SKM-1 (cell line): ENCODE data around the gene SRC.
A peak's percentile ranks its signal among the peaks of the same experiment; 100 is the strongest.

ENCODE experiments used
- DNase-seq: peaks from one replicate; lab custom pipeline; 2025; ENCODE audit not compliant: unreplicated experiment; lab: John Stamatoyannopoulos, UW

The SRC gene

DNA sequence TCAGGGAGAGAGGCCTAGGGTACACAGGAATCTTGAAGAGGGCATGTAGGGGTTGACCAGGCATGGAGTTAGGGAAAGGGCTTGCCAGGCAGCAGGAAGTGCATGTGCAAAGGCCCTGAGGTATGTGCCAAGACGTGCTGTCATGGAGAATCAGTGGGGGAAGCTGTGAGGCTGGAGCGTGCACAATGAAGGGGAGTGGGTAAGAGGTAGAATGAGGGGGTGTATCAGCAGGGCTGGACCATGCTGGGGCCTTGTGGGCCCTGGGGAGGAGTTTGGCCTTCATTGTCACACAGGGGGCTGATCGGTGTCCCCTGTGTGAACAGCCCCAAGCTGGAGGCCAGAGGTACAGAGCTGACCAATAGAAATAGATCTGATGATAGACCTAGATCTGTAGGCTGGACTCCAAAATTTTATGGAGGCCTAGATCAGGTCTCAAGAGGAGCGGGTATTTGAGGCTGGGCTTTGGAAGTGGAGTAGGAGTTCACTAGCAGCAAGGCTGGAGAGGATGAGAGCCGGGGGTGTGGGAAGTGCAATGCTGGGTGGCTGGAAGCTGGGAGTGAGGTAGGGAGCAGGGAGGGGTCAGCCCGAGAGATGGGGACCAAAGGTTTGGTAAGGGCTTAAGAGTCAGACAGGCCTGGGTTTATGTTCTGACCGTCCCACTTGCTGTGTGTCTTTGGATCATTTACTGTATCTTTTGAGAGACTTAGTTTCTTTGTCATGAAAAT, 3.0 kb downstream of the SRC start:
- no peak for DNase-seq

DNA sequence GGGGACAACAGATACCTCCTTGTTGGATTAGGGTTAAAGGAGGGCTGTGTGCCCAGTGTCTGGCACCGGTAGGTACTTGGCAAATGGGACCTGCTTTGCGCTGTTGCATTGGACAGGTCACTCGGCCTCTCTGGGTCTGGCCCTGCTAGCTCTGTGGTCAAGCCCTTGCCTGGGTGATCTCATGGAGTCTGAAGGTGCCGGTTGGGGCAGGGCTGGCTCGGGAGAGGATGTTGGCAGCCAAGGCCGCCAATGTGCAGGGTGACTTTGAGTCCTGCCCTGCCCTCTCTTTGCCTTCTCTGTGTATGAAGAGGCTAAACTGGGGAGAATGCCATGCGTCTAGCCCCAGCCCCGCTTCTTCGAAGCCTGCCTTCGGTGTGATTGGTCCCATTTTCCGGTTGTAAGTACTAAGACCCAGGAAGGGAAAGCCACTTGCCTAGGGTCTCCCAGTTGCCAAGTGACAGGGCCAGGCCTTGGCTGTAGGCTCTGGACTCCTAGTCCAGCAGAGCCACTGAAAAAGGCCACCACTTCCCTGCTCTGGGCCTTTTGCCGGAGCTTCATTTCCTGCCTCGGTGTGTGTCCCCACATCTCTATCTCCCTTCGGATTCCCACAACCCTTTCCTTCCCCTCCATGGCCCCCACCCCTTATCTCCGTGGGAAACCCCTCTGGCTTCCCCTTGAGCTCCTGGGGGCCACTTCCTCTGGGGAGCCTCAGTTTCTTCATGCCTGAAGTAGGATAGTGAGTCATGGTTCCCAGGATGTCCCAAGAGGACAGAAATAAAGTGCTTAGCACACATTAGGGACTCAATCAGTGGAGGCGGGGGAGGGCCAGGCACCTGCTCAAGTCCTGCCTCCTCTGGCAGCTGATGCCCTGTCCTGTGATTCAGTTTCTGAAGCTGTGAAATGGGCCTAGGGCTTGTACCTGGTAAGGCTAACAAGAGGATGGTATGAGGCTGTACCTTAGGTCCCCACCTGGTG, 3.9 kb downstream of the SRC start:
- peak; percentile 30 for DNase-seq

DNA sequence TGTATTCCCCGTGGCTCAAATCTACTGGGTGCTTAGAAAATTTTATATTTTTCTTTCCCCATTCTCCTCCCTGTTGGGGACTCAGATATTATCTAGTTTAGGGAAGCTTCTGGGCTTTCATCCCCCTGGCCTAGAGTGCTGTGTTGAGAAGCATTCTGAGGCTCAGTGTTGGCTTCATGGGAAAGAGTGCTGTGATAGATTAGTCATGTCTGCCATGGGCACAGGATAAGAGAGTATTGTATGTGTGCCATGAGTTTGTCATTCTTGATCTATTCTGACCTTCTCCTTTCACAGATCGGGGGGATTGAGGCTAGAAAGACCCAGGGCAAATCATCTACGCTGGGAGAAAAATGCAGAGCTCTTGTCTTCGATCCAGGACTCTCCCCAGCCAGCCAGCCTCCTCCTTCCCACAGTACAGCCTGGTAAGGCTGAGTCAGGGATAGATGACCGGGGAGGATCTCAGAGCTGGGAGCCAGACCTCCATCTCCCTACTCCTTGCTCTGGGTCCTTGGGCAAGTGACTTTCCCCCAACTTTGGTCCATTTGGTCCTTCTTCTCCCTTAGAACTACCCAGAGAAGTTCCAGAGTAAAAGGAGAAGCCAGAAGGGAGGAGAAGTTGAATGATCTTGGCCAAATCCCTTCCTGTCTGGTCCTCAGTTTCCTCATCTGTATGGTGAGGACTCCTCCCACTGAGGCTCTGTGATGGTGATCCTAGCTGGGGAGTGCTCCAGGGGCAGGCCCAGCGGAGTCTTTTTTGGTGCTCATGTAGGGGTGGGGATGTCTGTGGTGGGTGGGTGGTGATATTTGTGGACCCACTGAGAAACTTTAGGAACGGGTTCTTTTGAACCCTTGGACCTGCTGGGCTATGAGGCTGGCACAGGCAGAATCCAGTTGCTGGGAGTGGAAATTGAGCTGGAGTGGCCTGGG, 5.0 kb downstream of the SRC start:
- DNase-seq = no peak

DNA sequence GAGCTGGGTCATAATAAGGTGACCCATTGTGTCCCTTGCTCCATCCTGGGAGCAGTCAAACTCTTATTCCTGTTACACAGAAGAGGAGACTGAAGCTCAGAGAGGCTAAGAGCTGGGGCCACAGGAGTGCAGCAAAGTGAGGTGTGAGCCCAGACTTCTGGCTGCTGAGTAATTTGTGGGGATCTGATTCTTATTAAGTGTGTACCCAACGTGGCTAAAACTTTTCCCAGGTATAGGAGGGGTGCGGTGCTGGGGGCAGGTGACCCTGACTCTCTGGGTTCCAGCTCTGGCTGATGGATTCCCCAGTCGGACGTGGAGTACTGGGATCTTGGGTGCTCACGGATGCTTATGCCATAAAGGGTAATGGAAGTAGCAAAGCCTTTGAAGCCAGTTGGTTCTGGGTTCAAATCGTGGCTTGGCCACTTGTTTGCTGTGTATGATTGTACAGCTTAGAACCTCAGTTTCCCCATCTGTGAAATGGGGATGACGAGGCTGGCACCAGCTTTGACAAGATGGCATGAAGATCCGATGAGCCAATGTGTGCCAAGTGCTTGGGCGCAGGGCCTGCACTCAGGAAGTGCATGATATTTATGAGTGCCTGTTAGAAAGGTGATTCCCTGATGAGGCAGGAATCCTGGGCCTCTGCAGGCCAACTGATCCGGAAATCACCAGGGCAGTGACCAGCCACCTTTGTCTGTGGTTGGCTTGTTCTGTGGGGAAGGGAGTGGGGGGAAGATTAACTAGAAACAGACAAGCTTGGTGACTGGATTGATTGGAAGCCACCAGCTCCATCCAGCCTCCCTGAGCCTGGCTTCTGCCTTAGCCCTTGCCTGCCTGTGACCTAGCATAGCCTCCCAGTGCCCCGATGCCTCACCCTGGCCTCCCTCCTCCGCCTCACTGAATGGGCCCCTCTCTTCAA, 6.0 kb downstream of the SRC start:
- DNase-seq = no peak

DNA sequence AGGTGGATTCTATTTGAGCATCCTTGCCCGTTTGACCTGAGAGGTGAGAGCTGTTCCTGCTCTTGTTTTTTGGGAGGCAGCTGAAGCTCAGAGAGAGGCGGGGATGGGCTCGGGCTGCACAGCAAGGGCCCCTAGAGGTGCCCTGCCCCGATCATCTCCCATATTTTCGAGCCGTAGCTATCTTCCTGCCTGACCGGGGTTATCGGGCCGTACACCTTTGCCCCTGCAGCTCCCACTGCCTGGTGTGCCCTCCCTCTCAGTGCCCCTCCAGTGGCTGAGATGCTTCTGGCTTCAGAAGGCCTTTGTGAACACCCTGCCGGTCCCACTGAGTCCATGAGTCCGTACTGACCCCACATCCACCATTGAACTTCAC, 6.7 kb downstream of the SRC start:
- DNase-seq = no peak

DNA sequence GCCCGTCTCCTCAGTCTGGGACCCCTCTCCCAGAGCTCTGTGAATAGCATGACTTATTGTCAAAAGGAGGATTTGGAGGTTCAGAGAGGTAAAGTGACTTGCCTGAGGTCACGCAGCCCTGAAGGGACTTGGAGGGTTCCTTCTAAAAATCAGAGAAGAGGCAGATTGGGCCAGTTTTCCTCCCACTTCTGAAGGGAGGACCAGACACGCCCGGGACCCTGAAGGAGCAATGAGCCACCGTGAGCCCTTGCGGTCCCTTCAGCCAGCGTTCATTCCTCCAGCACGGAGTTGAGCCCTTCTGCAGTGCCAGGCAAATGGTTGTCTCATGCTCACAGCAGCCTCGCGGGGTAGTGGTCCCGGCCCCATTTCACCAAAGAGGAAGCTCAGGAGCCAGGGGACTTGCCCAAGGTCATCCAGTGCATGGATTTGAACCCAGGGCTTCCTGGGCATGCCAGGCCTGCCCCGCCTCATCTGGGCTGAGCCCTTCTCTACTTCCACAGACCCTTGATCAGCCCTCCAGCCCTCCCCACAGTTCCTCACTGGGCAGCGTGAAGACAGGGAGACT, 7.4 kb downstream of the SRC start:
- DNase-seq = no peak

DNA sequence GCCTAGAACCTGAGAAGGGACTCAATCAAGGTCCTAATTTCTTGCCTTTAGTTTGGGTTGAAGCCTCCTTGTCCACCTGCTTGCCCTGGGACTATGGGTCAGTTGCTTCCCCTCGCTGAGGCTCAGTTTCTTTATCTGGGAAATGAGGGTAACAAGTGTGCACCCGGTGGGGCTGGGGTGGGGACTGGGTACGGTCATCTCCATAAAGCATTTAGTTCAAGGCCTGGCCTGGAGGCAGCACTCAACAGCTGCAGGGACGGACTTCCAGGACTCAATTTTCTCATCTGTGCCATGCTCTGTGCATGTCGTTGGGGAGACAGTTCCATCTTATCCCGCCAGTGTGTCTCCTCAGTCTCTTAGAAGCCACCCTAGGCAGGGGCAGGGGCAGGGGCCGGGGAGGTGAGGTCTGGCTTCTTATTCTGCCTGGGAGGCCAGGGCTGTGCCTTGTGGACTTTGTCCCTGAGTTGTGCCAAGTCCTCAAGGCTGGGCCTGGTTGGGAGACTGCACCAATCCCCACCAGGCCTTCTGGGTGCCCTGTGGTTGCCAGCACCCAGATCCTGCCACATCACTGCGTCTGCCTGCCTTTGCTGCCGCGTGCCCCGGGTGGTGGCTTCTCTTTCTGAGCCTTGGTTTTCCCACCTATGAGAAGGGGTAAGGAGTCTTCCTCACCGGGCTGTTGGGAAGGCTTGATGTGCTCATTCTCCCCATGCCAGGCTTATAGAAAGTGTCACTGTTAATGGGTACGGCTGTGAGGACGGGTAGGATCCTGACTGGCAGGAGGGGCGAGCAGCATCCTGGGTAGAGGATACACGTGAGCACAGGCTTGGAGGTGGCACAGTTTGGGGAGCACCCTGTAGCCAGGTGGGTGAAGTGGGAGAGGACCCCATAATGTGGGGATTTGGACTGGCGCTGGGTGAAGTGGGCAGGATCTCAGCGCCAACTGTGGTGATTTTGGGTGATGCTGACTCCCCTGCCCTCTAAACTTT, 8.6 kb downstream of the SRC start:
- no peak for DNase-seq

DNA sequence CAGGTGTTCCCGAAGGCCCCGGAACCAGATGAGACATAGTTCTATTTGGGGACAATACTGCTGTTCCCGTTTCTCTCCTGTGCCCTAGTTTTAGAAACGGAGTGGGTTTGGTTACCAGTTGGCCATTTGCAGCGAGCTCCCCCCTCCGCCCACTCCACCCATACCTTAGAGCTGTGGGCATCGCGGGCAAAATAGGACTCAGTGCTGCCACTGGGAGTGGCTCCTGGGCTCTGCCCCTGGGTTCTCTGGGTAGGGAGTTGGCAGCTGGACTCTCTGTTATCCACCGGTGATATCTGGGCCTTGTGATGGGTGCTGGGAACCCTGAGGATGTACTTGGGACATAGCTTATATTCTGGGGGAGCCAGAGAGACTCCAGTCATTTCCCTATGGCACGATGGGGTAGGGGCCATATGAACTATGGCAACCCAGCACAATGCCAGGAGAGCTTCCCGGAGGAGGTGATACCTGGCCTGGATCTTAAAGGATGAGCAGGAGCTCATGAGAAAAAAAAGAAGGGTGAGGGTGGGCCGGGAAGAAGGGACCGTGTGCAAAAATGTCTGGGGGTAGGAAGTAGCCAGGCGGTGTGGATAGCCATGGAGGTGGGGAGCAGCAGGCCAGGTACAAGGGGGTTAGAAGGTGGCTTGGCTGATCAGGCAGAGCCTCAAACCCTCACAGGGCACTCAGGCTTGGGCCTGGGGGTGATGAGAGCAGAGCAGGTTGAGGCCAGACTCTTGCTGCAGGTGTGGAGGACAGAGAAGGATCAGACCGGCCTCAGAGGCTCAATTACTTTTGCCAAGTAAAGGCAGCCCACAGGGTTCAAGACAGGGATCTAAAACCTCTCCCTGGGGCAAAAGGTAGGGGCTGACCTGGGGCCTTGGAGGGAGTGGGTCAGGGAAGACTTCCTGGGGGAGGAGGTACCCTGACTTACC, 9.6 kb downstream of the SRC start:
- DNase-seq = no peak

DNA sequence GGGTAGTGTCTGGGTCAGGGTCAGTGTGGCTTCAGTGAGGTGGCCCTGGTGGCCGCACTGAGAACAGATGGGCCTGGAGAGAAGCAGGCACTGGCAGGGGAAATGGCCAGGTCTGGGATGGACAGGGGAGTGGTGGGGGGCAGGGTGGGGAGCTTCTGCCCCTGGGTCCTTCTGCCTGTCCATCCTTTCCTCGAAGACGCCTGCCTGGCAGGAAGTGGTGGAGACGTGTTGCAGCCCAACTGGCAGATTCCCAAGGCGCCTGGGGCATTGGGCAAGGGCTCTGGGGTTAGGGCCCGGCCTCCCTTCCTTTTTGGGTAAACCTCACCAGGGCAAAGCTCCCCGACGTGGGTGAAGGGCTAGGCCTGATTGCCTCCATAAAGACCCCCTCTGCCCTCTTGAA, 10.4 kb downstream of the SRC start:
- DNase-seq = peak; percentile 41

DNA sequence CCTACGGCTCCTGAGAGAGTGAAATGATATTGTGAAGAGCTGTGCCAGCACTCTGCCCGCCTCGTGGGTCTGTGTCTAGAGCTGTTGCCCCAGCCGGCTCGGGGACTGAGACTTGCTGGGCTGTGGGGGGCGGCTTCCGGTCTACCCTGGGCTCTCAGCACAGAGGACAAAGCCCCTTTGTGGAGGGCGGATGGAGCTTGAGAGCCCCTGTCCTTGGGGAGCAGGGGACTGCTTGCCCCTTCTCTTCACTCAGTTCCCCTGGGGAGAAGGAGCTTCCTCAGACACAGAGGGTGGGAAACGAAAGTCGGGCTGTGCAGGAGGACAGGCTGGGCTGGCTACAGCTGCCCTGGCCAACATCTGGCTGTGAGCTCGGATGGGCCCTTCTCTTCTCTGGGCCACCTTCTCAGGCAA, 11.0 kb downstream of the SRC start:
- DNase-seq = no peak

DNA sequence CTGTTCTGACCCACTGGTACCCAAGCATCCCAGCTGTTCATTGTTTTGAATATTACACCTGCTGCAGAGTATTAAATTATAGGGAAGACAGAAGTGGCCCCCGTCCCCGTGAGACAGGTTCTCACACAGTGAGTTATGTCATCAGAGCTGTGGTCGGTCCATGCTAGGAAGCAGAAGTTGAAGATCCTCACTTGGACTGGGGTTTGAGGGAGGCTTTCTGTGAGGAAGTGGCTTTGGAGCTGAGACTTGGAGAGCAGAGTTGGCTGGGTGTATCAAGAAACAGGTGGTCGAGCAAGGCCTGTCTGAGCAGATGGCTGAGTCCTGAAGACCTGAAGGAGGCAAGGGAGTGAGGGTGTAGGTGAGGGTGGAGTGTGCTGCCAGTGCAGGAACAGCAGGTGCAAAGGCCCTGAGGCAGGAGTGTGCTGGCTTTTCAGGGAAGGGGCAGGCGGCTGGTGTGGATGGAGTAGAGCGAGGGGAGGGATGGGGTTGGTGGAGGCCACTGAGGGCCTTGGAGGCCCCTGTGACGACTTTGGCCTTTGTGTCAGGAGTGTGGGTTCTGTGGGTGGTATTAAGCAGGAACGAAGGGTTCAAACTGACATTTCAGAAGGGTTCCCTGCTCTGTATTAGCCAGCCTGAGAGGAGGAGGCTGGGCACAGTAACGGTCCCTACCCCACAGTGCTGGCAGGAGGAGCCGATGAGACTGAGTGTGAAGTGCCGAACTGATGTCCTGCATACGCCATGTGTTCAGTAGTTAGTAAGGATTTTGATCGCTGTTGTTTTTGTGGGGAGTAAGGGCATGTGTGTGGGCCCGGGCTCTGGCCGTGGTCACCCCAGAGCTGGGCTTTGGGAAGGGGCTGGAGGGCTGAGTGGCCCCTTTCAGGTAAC, 11.8 kb downstream of the SRC start:
- peak; percentile 93 for DNase-seq

DNA sequence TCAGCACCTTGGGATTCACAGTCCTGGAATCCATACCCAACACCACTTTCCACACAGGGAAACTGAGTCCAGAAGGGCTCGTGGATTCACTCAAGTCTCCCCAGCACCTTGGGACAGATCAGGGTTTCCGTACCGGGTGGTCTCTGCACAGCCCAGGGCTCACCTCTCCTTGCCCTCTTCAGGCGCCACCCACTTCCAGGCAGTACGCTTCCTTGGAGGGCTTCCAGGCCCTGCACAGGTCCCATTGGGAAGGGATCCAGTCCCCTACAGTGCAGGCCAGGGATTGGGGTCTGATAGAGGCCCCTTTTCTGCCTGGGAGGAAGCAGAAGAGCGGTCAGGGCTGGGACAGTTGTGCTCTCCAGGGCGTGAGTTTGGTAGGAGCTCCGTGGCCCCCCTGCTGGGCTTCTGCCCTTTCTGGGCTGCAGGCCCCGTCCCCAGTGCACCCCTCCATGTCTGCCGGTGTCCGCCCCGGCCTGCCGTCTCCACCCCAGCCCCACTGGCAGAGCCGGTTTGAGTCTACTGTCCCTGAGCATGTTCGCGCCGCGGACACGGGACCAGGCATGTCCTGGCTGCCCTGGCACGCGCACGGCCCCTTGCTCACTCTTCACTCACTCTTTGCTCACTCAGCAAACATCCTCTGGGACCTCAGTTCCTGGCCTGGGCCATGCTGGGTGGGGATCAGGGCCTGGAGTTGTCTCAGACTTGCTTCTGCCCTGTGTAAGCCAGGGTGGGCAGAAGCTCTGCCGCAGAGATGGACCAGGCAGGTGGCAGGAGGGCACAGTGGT, 12.6 kb downstream of the SRC start:
- DNase-seq = no peak

DNA sequence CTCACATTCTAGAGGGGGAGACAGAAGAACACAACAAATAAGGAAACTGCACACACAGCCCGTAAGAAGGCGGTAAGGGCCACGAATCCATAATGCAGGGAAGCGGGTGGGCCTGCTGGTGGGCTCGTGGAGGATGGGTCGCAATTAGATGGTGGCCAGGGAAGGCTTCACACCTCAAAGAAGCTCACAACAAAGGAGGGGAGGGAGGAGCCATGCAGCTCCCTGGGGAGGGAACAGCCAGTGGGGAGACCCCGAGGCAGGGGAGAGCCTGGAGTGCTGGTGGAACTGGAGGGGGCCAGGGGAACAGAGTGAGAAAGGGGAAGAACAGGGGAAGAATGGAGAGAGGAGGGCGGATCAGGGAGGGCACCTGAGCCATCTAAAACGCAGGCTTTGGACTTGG, 13.4 kb downstream of the SRC start:
- no peak for DNase-seq

DNA sequence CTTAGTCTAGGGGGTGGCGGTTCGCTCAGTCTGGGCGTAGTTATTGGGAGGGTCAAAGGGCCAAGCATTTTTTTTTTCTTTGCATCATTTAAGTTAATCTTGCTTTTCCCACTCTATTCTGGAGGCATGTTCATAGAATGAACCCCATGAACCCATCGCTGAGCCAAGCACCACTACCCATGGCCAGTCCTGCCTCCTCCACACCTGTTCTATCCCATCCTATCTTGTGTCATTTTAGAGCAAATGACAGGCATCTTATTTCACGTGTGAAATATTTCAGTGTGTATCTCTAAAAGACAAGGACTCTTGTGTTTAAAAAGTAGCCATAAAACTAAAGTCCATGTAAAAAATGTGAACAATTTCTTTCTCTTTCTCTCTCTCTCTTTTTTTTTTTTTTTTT, 13.9 kb downstream of the SRC start:
- no peak for DNase-seq

DNA sequence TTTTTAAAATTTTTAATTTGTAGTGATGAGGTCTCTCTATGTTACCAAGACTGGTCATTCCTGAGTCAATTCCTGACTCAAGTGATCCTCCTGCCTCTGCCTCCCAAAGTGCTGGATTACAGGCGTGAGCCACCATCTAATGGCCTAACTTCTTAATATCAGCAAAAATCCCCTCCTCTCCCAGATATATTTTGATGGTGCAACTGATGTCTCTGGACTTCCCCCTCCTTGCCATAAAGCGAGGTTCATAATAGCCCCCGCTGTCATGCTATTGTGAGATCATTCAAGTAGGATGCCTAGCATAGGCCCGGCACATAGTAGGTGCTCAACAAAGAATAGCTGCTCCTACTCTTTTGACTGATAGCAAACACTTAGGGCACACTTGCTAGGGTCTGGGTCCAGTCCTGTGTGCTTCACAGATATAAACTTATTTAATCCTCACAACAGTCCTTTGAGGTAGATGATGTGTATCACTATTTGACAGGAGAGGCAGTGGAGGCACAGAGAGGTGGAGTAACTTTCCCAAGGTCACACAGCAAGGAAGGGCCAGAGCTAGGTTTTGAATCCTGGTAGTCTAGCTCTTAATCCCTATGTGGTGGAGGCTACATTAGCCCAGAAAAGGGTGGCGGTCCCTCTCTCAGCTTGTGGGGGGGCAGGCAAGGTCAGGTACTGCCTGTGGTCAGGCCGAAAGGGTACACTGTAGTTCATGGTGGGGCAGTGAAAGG, 14.6 kb downstream of the SRC start:
- DNase-seq = no peak
